K562 (cell line): Measurements from ENCODE around the gene MYOG.

Experiments
- E2F4 ChIP-seq: sonication (generic); formaldehyde crosslinking; IDR thresholded peaks from 2 replicates; pipeline ENCODE4 v1.8.0; 2022; ENCODE audit warnings: mild to moderate bottlenecking, low read depth, missing genetic modification reagents
- KAT7 ChIP-seq: sonication (generic); formaldehyde crosslinking; IDR thresholded peaks from 2 replicates; pipeline ENCODE4 v1.8.0; 2022; ENCODE audit warnings: missing genetic modification reagents, mild to moderate bottlenecking, borderline replicate concordance
- POLR2AphosphoS5 ChIP-seq: IDR thresholded peaks from 2 replicates; pipeline ENCODE4 v1.6.1; 2011; ENCODE audit warnings: mild to moderate bottlenecking, low read depth, low read length, moderate library complexity; ENCODE audit not compliant: control insufficient read depth, insufficient read depth
- SIN3A ChIP-seq, 2 experiments: fragments of 150-350 bp in 1 of 2; IDR thresholded peaks; 2 replicates each; pipeline ENCODE4 v1.6.1; 2011 to 2016; ENCODE audit warnings: borderline replicate concordance in 2 of 2, low read depth in 2 of 2, low read length in 2 of 2, mild to moderate bottlenecking in 2 of 2, moderate library complexity in 2 of 2; ENCODE audit not compliant: control insufficient read depth in 1 of 2
- TRIM24 ChIP-seq, 2 experiments: fragments of 450-650 bp; IDR thresholded peaks; 2 replicates each; pipeline ENCODE4 v1.6.1; 2016
- TF ChIP-seq, protein P1 (sequence below), 3 experiments: IDR thresholded peaks in 2 of 3; conservative IDR thresholded peaks in 1 of 3; 2 replicates each; pipeline ENCODE4 v1.5.1; 2011 to 2012; ENCODE audit warnings: low read length in 3 of 3, mild to moderate bottlenecking in 3 of 3, control low read depth in 2 of 3, improper control_type of control experiment in 1 of 3, inconsistent platforms in 1 of 3, low read depth in 1 of 3, mixed read lengths in 1 of 3, moderate library complexity in 1 of 3; ENCODE audit not compliant: insufficient read depth in 2 of 3
- TF ChIP-seq, protein P2 (sequence below): sonication (generic); formaldehyde crosslinking; IDR thresholded peaks from 2 replicates; pipeline ENCODE4 v1.8.0; 2022; ENCODE audit warnings: missing genetic modification reagents, mild to moderate bottlenecking, borderline replicate concordance

GRCh38 chr1:203072002-203072602 lies 13.7 kb downstream of the MYOG start:
- TF ChIP-seq TRIM24 (IDR thresholded peaks at IDR 0.05) (peak; percentile 63 to 81; a peak in 2 of 4 replicates), E2F4 (CRISPR knock-in tag) (no peak), SIN3A (IDR thresholded peaks at IDR 0.05; ENCODE audit: borderline replicate concordance in 2 of 2, control insufficient read depth in 1 of 2, low read depth in 2 of 2, low read length in 2 of 2) (no peak), POLR2AphosphoS5 (no peak), KAT7 (CRISPR knock-in tag) (no peak)
- TF ChIP-seq, protein P1, sequence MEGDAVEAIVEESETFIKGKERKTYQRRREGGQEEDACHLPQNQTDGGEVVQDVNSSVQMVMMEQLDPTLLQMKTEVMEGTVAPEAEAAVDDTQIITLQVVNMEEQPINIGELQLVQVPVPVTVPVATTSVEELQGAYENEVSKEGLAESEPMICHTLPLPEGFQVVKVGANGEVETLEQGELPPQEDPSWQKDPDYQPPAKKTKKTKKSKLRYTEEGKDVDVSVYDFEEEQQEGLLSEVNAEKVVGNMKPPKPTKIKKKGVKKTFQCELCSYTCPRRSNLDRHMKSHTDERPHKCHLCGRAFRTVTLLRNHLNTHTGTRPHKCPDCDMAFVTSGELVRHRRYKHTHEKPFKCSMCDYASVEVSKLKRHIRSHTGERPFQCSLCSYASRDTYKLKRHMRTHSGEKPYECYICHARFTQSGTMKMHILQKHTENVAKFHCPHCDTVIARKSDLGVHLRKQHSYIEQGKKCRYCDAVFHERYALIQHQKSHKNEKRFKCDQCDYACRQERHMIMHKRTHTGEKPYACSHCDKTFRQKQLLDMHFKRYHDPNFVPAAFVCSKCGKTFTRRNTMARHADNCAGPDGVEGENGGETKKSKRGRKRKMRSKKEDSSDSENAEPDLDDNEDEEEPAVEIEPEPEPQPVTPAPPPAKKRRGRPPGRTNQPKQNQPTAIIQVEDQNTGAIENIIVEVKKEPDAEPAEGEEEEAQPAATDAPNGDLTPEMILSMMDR (IDR thresholded peaks at IDR 0.05 in 2 of 3, conservative IDR thresholded peaks at IDR 0.05 in 1 of 3; ENCODE audit: insufficient read depth in 2 of 3, low read depth in 1 of 3, low read length in 3 of 3), result no peak
- TF ChIP-seq, protein P2, sequence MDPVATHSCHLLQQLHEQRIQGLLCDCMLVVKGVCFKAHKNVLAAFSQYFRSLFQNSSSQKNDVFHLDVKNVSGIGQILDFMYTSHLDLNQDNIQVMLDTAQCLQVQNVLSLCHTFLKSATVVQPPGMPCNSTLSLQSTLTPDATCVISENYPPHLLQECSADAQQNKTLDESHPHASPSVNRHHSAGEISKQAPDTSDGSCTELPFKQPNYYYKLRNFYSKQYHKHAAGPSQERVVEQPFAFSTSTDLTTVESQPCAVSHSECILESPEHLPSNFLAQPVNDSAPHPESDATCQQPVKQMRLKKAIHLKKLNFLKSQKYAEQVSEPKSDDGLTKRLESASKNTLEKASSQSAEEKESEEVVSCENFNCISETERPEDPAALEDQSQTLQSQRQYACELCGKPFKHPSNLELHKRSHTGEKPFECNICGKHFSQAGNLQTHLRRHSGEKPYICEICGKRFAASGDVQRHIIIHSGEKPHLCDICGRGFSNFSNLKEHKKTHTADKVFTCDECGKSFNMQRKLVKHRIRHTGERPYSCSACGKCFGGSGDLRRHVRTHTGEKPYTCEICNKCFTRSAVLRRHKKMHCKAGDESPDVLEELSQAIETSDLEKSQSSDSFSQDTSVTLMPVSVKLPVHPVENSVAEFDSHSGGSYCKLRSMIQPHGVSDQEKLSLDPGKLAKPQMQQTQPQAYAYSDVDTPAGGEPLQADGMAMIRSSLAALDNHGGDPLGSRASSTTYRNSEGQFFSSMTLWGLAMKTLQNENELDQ (CRISPR knock-in tag), result no peak
